ENCODE results near the gene EXOC6B. TPM values are rescaled to one million over a fixed set of nuclear protein-coding genes. Genes with fewer than 3 reads are reported as not detected.

EXOC6B gene
- total and polyA plus RNA-seq, 12 donors = 16.3 to 243 (median 144) TPM

GRCh38 chr2:72785517-72785916, 40.3 kb downstream of the EXOC6B start:
- no peak overlapping the region for H3K4me3 ChIP-seq
- no peak overlapping the region for H3K27ac ChIP-seq
- peaks cover 2 to 45% (median 37%) of the 10 kb centered on the region in 9 donors for H3K4me1 ChIP-seq
- no peak for TF ChIP-seq CTCF (IDR thresholded peaks at IDR 0.05)
- peaks cover 0 to 11% (median 0%) of the 10 kb centered on the region in 9 donors for H3K36me3 ChIP-seq
- WGBS, 2 donors = 93% methylated on average over 1 of the region's 1 CpG
- no peak for DNase-seq
- no peaks in the 10 kb centered on the region for H3K27me3 ChIP-seq
- peak in 1 of 8 donors; percentile 40 for ATAC-seq
- H3K9me3 ChIP-seq = peaks cover 0 to 11% (median 0%) of the 10 kb centered on the region in 11 donors
- intact Hi-C loops (cut with DNase I) = loop anchor here in 2 of 10 donors (5.0 kb wide), 1 partner anchor 37 kb away; no protein-coding TSS in a partner anchor

- ATAC-seq (no peak), DNase-seq (no peak)
- TF ChIP-seq CTCF (IDR thresholded peaks at IDR 0.05) = no peak
- Histone ChIP-seq H3K36me3 (peaks cover 0 to 11% (median 0%) of the 10 kb centered on the region in 9 donors), H3K4me1 (peaks cover 2 to 56% (median 45%) of the 10 kb centered on the region in 9 donors), H3K4me3 (no peak overlapping the region), H3K9me3 (peaks cover 0 to 16% (median 0%) of the 10 kb centered on the region in 11 donors), H3K27me3 (no peaks in the 10 kb centered on the region), H3K27ac (no peak overlapping the region)
- intact Hi-C loops (cut with DNase I) = no loop called here
- WGBS, 2 donors = 54 to 72% methylated on average over 3 of the region's 3 CpGs
These were observed 43.3 kb downstream of the EXOC6B start for GRCh38 chr2:72782520-72782919.

- intact Hi-C loops (cut with DNase I) = no loop called here
- peak overlapping the region in 4 of 10 donors; percentile 12 to 59 (median 42) for H3K27ac ChIP-seq
- H3K4me3 ChIP-seq = no peak overlapping the region
- peaks cover 0 to 21% (median 0%) of the 10 kb centered on the region in 11 donors for H3K9me3 ChIP-seq
- peaks cover 0 to 11% (median 0%) of the 10 kb centered on the region in 9 donors for H3K36me3 ChIP-seq
- WGBS, 2 donors = 73% methylated on average over 5 of the region's 5 CpGs
- H3K27me3 ChIP-seq = no peaks in the 10 kb centered on the region
- DNase-seq (no peak), ATAC-seq (peak in 7 of 8 donors; percentile 36 to 67 (median 51))
- TF ChIP-seq CTCF (IDR thresholded peaks at IDR 0.05) = no peak
- peaks cover under 1 to 58% (median 45%) of the 10 kb centered on the region in 9 donors for H3K4me1 ChIP-seq
These were observed 44.4 kb downstream of the EXOC6B start for GRCh38 chr2:72781480-72781879.

GRCh38 chr2:72780477-72780876, 45.4 kb downstream of the EXOC6B start:
- Histone ChIP-seq H3K4me1 (peaks cover 0 to 58% (median 42%) of the 10 kb centered on the region in 9 donors), H3K36me3 (peaks cover 0 to 11% (median 0%) of the 10 kb centered on the region in 9 donors), H3K27ac (peak overlapping the region in 8 of 10 donors; percentile 1 to 59 (median 22)), H3K9me3 (peaks cover 0 to 21% (median 0%) of the 10 kb centered on the region in 11 donors), H3K4me3 (no peak overlapping the region), H3K27me3 (no peaks in the 10 kb centered on the region)
- 32 to 33% methylated on average over 2 of the region's 2 CpGs for WGBS, 2 donors
- DNase-seq (peak in 1 of 2 donors; percentile 45), ATAC-seq (peak; percentile 54 to 93 (median 80))
- no peak for TF ChIP-seq CTCF (IDR thresholded peaks at IDR 0.05)
- intact Hi-C loops (cut with DNase I) = no loop called here

Data from heart right ventricle (tissue), 16 donors.